Esophagus squamous epithelium (tissue), 4 donors: ENCODE data around the gene IZUMO1.

Source experiments
- CTCF ChIP-seq, 6 experiments: fragments of 450-650 bp in 4 of 6; fragments of 200-600 bp in 2 of 6; sonication (generic) in 2 of 6; IDR thresholded peaks; one replicate each; pipeline ENCODE4 v1.5.1; 2016 to 2019; ENCODE audit warnings: antibody characterized with exemption in 6 of 6, mild to moderate bottlenecking in 4 of 6, moderate library complexity in 4 of 6
- POLR2A ChIP-seq, 4 donors: fragments of 450-650 bp; IDR thresholded peaks; one replicate each; pipeline ENCODE4 v1.6.1; 2017; ENCODE audit warnings: antibody characterized with exemption in 4 of 4, mild to moderate bottlenecking in 4 of 4, moderate library complexity in 3 of 4

DNA sequence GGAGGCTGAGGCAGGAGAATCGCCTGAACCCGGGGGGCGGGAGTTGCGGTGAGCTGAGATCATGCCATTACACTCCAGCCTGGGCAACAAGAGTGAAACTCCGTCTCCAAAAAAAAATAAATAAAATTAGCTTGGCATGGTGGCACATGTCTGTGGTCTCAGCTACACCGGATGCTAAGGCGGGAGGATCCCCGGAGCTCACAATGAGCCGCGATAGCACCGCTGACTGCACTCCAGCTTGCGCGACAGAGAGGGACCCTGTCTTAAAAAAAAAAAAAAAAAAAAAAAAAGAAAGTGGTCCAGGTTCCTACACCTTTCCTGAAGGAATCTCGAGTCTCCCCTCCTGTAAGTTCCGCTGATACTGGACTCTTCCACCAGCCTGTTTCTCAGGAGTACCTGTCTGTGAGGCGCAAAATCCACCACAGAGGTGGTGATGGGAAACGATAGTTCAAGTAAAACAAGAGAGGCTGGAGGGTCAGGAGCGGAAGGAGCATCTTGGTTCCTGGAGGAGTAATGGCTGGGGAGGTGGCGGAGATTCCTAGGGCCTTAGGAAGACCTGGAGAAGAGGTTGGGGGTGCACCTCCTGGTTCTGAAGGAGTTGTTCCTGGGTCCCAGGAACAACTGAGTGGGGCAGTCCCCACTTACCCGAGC is 5.3 kb upstream of the IZUMO1 start:
- no peak for TF ChIP-seq CTCF (IDR thresholded peaks at IDR 0.05)
- no peak for TF ChIP-seq POLR2A (IDR thresholded peaks at IDR 0.05)
